GM18951 (cell line): ENCODE results near the gene MYBPC2.

Experiments used
- POLR2A ChIP-seq: IDR thresholded peaks from 4 replicates; pipeline ENCODE4 v1.6.1; 2011; ENCODE audit warnings: mild to moderate bottlenecking; ENCODE audit not compliant: insufficient read length, insufficient read depth; ENCODE audit errors: extremely low read depth
- in situ Hi-C: fragments of 300-500 bp; cut with MboI; formaldehyde crosslinking; loops from one replicate; pipeline ENCODE4 v1.12.0; 2022; ENCODE audit warnings: low sequenced_read_pairs, mixed read lengths, inconsistent platforms; ENCODE audit not compliant: unreplicated experiment

MYBPC2 gene

DNA sequence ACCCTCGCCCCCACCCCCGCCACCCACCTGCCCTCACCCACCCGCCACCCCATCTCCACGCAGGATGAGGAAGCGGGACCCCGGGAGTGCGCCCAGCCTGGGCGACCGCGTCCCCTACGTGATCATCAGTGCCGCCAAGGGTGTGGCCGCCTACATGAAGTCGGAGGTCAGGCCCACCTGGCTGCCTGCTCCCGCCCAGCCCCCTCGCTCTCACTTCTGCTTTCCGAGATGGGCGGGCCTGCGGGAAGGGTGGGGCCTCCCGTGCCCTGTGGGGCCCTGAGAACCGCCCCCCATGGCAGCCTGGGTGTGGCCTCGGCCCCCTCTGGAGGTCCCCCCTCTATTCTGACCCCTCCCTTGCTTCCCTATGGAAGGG is 17.0 kb upstream of the MYBPC2 start:
- in situ Hi-C loops = no loop called here
- peak; percentile 57 for TF ChIP-seq POLR2A

DNA sequence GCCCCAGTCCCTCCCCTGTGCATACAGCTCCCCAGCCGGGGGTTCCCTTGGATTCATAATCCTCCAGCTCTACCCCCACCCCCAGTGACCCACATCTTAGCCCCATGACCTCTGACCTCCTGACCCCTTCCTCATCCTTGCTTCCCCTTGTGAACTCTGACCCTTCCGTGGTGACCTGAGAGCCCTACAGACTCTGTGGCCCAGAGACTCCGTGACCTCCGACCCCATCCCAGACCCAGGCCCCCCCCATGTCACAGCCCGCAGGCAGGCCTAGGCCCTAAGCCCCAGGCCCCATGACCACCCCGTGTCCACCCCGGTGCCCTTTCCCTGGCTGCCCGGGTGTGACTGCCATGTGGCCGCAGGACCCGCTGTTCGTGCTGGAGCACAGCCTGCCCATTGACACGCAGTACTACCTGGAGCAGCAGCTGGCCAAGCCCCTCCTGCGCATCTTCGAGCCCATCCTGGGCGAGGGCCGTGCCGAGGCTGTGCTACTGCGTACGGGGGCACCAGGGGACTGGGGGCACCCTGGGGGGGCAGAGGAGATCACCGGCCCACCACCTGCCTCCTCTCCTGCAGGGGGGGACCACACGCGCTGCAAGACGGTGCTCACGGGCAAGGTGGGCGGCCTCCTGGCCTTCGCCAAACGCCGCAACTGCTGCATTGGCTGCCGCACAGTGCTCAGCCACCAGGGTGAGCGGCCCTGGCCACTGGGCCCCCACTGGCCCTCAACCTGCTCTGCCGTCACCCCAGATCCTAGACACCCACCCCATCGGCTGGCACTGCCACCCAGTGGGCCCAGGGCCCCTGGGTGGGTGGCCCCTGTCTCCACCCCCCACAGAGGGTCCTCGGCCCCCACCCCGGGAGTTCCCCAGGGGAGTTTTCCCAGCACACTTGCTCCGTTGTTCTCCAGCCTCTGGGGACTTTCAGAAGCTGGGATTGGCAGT is 16.4 kb upstream of the MYBPC2 start:
- in situ Hi-C loops = no loop called here
- no peak for TF ChIP-seq POLR2A

DNA sequence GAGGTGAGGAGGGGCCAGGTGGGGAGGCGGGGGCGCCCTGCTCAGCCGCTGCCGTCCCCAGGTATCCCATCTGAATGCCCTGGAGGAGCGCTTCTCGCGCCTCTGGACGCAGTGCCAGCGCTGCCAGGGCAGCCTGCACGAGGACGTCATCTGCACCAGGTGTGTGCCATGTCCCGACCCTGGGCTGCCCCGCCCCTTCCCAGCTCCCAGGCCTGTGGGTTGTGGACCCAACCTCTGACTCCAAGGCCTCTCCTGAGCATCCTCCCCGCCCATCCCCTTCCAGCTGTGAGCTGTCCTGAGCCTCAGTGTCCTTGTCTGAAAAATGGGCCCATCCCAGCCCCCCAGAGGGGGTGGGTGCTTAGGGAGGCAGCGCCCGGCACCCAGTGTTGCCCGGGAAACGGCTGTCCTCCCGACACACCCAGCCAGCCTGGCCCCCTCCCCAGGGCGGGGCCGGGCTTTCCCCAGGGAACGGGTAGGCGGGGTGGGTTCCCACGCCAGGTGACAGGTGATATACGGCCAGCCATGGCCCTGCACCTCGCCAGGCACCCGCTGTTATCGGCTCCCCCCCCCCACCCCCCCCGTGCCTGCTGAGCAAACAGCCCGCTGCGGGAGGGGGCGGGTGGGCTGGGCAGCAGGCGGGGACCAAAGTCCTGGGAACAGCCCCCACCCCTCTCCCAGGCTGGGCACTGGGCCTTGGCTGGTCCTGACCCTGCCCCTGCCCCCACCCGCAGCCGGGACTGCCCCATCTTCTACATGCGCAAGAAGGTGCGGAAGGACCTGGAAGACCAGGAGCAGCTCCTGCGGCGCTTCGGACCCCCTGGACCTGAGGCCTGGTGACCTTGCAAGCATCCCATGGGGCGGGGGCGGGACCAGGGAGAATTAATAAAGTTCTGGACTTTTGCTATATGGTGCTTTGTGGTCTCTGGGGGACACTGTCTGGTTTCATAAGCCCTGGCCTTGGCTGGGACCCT is 15.3 kb upstream of the MYBPC2 start:
- no peak for TF ChIP-seq POLR2A
- in situ Hi-C loops = no loop called here

GRCh38 chr19:50418176-50419021 is 14.3 kb upstream of the MYBPC2 start, which contains the start of gene SPIB:
Gene SPIB (plus strand): TSS chr19:50418938. CDS start chr19:50418963, 25 bp downstream.
- peak; percentile 96 for TF ChIP-seq POLR2A
- in situ Hi-C loops = no loop called here

- TF ChIP-seq POLR2A = no peak
- in situ Hi-C loops = no loop called here
These were observed 13.6 kb upstream of the MYBPC2 start for GRCh38 chr19:50419022-50419579.

DNA sequence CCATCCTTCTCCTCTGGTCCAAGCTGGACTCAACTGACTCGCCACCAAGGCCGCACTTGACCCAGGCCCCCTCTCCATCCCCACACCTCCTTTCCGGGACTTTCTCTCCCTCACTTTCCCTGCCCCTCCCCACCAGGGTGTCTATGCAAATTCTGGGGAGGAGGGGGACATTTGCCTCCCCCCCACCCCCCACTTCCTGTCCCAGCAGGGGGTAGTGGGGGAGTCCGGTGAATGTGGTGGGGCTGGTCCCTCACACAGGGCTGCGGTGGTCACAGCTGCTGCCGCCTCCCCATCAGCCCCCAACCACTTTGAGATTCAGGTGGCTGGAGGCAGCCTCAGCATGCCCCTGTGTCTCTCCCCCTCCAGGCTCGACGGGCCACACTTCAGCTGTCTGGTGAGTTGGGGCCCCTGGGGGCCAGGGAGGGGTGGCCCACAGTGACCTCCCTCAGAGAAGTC is 13.1 kb upstream of the MYBPC2 start:
- in situ Hi-C loops = no loop called here
- TF ChIP-seq POLR2A = peak; percentile 46

GRCh38 chr19:50420127-50420526 is 12.6 kb upstream of the MYBPC2 start:
- TF ChIP-seq POLR2A = no peak
- in situ Hi-C loops = no loop called here

DNA sequence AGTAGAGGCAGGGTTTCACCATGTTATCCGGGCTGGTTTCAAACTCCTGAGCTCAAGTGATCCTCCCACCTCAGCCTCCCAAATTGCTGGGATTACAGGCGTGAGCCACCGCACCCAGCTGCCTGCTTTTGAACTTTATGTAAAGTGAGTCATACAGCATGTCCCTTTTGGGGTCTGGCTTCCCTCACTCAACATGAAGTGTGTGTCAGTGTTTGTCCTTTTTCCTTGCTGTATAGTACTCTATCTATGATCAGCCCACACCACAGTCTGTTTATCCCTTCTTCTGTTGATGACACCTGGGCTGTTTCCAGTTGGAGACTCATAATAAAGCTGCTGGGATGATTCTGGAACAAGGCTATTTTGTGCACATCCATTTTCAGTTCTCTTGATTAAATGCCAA is 11.9 kb upstream of the MYBPC2 start:
- TF ChIP-seq POLR2A = no peak
- in situ Hi-C loops = no loop called here

GRCh38 chr19:50422397-50423278 is 10.1 kb upstream of the MYBPC2 start:
- in situ Hi-C loops = no loop called here
- TF ChIP-seq POLR2A = no peak

DNA sequence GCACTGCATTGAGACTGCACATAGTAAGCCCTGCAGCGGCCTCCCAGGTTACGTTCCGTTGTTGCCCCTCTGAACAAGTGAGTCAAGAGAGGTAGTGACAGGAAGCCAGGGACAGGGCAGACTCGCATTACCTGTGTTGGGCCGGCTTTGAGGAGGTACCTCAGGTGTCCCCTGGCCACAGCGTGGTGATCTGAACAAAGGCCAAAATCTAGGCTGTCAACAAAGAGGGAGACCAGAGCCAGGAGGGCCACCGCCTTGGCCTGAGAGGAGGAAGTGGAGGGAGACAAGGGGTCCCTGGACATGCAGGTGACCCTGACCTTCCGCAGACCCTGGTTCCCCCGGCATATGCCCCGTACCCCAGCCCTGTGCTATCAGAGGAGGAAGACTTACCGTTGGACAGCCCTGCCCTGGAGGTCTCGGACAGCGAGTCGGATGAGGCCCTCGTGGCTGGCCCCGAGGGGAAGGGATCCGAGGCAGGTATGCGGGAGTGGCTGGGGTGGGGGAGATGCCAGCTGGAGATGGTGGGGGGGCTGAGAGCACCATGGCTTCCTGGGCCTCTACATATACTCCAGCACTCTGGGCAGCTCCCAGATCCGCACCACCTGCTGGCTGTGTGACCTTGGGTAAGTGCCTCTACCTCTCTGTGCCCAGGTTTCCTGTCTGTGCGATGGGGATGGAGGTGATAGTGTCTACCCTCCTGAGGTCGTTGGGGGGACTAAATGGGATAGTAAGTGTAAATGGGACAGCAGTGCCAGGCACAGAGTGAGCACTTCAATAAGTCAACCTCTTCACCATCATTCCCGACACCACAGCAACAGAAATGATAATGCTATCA is 9.2 kb upstream of the MYBPC2 start:
- TF ChIP-seq POLR2A = no peak
- in situ Hi-C loops = no loop called here
